K562 (cell line): ENCODE measurements around the gene SLC29A3. TPM values are rescaled to one million over a fixed set of nuclear protein-coding genes. Genes with fewer than 3 reads are reported as not detected.

Source experiments
- FOXM1 ChIP-seq, 2 experiments: fragments of 450-650 bp in 1 of 2; sonication (generic) in 1 of 2; formaldehyde crosslinking in 1 of 2; IDR thresholded peaks; 2 replicates each; pipeline versions ENCODE4 v1.6.1 to v1.9.0; 2017 to 2022; ENCODE audit warnings: low read depth in 2 of 2, mild to moderate bottlenecking in 2 of 2, missing genetic modification reagents in 1 of 2, moderate library complexity in 1 of 2
- GABPB2 ChIP-seq: fragments of 250-450 bp; sonication (Bioruptor Pico); conservative IDR thresholded peaks from 2 replicates; pipeline ENCODE4 v1.5.1; 2021; ENCODE audit warnings: mild to moderate bottlenecking
- GATAD2B ChIP-seq: fragments of 450-650 bp; IDR thresholded peaks from 2 replicates; pipeline ENCODE4 v1.6.1; 2017; ENCODE audit warnings: mild to moderate bottlenecking, borderline replicate concordance
- NR2C2 ChIP-seq, 2 experiments: fragments of 200-800 bp in 1 of 2; sonication (Bioruptor generic) in 1 of 2; sonication (generic) in 1 of 2; formaldehyde crosslinking in 1 of 2; IDR thresholded peaks; 2 replicates each; pipeline versions ENCODE4 v1.6.1 to v1.8.0; 2016 to 2022; ENCODE audit warnings: mild to moderate bottlenecking in 1 of 2, missing compliant biosample characterization in 1 of 2, missing genetic modification characterization in 1 of 2, missing genetic modification reagents in 1 of 2
- RAD21 ChIP-seq, 2 experiments: fragments of 250-450 bp in 1 of 2; fragments of 450-650 bp in 1 of 2; sonication (Bioruptor Pico) in 1 of 2; formaldehyde crosslinking in 1 of 2; IDR thresholded peaks in 1 of 2; conservative IDR thresholded peaks in 1 of 2; 2 replicates each; pipeline versions ENCODE4 v1.4.0 to v1.8.0; 2020 to 2022; ENCODE audit warnings: mild to moderate bottlenecking in 2 of 2, moderate library complexity in 1 of 2
- RBM15 ChIP-seq: fragments of 200-400 bp; formaldehyde crosslinking; IDR thresholded peaks from 2 replicates; pipeline ENCODE4 v1.6.1; 2018; ENCODE audit warnings: mild to moderate bottlenecking, low read length, moderate library complexity; ENCODE audit not compliant: insufficient read depth
- ZNF551 ChIP-seq: fragments of 250-450 bp; sonication (Bioruptor Pico); IDR thresholded peaks from 2 replicates; pipeline ENCODE4 v1.5.0; 2021; ENCODE audit warnings: mild to moderate bottlenecking, moderate library complexity
- ZNF830 ChIP-seq: fragments of 250-450 bp; sonication (Bioruptor Pico); IDR thresholded peaks from 2 replicates; pipeline ENCODE4 v1.5.0; 2021; ENCODE audit warnings: mild to moderate bottlenecking
- polyA plus RNA-seq, 8 experiments: library from polyadenylated mRNA; depleted of rRNA in 4 of 8; stranded (reverse) in 5 of 8; unstranded in 3 of 8; fragments of >200 nt; fragmentation: Nextera tagmentation in 2 of 8; fragmentation: Illumina TruSeq in 1 of 8; extraction: Ambion mirVana in 2 of 8; extraction: Trizol in 1 of 8; gene quantifications; 2 replicates each; pipeline versions ENCODE4 v1.2.1 to v1.2.3, GENCODE V29; 2011 to 2014; ENCODE audit warnings: inconsistent platforms in 1 of 8, missing spikeins in 1 of 8
- total RNA-seq, 7 experiments: library from RNA; depleted of rRNA in 6 of 7; stranded (reverse); fragments of >200 nt in 6 of 7; fragmentation: Illumina TruSeq in 2 of 7; extraction: Trizol in 2 of 7; gene quantifications; 2 replicates each; pipeline versions ENCODE4 v1.2.1 to v1.2.3, GENCODE V29; 2011 to 2021; ENCODE audit warnings: low replicate concordance in 1 of 7
- TF ChIP-seq, protein P1 (sequence below): sonication (generic); formaldehyde crosslinking; IDR thresholded peaks from 2 replicates; pipeline ENCODE4 v1.8.1; 2023; ENCODE audit warnings: mild to moderate bottlenecking, missing genetic modification reagents
- TF ChIP-seq, protein P2 (sequence below): fragments of 450-650 bp; IDR thresholded peaks from 2 replicates; pipeline ENCODE4 v1.6.1; 2016; ENCODE audit warnings: mild to moderate bottlenecking, moderate library complexity

SLC29A3 gene
- total and polyA plus RNA-seq, 9 of the 15 experiments (the other 6 are each of a cell fraction or from before 2014, with no cell fraction given): 2.1 to 10.7 (median 4.6) TPM

DNA sequence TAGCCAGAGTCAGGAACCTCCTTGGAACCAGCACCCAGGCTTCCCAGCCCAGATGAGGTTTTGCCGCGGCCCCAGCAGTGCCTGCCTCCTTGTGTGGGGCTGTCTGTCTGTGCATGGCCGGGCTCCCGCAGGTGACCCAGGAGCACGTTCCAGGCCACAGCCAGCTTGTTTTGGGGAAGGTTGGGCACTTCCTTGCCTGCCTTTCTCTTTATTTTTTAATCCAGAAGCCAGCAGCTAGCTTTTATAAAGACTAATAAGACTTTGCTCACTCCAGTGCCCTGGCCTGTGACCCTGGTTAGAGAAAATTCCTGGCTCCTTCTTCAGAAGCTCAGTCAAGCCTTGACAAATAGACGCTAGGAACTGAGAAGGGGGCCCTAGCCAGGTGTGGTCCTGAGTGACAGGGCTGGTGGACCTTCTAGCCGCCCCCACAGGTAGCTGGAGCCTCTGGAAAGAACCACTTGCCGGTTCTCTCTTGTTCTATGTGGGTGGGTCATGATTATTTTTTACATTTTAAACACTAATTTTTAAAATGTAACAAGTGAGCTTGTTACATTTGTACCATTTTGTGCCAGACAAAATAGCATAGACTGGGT lies 837 bp downstream of the SLC29A3 start (continued):
- TF ChIP-seq, protein P1, sequence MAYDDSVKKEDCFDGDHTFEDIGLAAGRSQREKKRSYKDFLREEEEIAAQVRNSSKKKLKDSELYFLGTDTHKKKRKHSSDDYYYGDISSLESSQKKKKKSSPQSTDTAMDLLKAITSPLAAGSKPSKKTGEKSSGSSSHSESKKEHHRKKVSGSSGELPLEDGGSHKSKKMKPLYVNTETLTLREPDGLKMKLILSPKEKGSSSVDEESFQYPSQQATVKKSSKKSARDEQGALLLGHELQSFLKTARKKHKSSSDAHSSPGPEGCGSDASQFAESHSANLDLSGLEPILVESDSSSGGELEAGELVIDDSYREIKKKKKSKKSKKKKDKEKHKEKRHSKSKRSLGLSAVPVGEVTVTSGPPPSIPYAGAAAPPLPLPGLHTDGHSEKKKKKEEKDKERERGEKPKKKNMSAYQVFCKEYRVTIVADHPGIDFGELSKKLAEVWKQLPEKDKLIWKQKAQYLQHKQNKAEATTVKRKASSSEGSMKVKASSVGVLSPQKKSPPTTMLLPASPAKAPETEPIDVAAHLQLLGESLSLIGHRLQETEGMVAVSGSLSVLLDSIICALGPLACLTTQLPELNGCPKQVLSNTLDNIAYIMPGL (CRISPR knock-in tag): no peak
- no peak for TF ChIP-seq RBM15
- TF ChIP-seq FOXM1 (IDR thresholded peaks at IDR 0.05; ENCODE audit: low read depth): no peak
- TF ChIP-seq FOXM1 (CRISPR knock-in tag; IDR thresholded peaks at IDR 0.05; ENCODE audit: low read depth): no peak
- TF ChIP-seq GABPB2 (CRISPR knock-in tag): no peak
- TF ChIP-seq ZNF551: no peak
- TF ChIP-seq, protein P2, sequence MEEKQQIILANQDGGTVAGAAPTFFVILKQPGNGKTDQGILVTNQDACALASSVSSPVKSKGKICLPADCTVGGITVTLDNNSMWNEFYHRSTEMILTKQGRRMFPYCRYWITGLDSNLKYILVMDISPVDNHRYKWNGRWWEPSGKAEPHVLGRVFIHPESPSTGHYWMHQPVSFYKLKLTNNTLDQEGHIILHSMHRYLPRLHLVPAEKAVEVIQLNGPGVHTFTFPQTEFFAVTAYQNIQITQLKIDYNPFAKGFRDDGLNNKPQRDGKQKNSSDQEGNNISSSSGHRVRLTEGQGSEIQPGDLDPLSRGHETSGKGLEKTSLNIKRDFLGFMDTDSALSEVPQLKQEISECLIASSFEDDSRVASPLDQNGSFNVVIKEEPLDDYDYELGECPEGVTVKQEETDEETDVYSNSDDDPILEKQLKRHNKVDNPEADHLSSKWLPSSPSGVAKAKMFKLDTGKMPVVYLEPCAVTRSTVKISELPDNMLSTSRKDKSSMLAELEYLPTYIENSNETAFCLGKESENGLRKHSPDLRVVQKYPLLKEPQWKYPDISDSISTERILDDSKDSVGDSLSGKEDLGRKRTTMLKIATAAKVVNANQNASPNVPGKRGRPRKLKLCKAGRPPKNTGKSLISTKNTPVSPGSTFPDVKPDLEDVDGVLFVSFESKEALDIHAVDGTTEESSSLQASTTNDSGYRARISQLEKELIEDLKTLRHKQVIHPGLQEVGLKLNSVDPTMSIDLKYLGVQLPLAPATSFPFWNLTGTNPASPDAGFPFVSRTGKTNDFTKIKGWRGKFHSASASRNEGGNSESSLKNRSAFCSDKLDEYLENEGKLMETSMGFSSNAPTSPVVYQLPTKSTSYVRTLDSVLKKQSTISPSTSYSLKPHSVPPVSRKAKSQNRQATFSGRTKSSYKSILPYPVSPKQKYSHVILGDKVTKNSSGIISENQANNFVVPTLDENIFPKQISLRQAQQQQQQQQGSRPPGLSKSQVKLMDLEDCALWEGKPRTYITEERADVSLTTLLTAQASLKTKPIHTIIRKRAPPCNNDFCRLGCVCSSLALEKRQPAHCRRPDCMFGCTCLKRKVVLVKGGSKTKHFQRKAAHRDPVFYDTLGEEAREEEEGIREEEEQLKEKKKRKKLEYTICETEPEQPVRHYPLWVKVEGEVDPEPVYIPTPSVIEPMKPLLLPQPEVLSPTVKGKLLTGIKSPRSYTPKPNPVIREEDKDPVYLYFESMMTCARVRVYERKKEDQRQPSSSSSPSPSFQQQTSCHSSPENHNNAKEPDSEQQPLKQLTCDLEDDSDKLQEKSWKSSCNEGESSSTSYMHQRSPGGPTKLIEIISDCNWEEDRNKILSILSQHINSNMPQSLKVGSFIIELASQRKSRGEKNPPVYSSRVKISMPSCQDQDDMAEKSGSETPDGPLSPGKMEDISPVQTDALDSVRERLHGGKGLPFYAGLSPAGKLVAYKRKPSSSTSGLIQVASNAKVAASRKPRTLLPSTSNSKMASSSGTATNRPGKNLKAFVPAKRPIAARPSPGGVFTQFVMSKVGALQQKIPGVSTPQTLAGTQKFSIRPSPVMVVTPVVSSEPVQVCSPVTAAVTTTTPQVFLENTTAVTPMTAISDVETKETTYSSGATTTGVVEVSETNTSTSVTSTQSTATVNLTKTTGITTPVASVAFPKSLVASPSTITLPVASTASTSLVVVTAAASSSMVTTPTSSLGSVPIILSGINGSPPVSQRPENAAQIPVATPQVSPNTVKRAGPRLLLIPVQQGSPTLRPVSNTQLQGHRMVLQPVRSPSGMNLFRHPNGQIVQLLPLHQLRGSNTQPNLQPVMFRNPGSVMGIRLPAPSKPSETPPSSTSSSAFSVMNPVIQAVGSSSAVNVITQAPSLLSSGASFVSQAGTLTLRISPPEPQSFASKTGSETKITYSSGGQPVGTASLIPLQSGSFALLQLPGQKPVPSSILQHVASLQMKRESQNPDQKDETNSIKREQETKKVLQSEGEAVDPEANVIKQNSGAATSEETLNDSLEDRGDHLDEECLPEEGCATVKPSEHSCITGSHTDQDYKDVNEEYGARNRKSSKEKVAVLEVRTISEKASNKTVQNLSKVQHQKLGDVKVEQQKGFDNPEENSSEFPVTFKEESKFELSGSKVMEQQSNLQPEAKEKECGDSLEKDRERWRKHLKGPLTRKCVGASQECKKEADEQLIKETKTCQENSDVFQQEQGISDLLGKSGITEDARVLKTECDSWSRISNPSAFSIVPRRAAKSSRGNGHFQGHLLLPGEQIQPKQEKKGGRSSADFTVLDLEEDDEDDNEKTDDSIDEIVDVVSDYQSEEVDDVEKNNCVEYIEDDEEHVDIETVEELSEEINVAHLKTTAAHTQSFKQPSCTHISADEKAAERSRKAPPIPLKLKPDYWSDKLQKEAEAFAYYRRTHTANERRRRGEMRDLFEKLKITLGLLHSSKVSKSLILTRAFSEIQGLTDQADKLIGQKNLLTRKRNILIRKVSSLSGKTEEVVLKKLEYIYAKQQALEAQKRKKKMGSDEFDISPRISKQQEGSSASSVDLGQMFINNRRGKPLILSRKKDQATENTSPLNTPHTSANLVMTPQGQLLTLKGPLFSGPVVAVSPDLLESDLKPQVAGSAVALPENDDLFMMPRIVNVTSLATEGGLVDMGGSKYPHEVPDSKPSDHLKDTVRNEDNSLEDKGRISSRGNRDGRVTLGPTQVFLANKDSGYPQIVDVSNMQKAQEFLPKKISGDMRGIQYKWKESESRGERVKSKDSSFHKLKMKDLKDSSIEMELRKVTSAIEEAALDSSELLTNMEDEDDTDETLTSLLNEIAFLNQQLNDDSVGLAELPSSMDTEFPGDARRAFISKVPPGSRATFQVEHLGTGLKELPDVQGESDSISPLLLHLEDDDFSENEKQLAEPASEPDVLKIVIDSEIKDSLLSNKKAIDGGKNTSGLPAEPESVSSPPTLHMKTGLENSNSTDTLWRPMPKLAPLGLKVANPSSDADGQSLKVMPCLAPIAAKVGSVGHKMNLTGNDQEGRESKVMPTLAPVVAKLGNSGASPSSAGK: peak; percentile 72
- no peak for TF ChIP-seq ZNF830 (CRISPR knock-in tag)
- no peak for TF ChIP-seq GATAD2B
- TF ChIP-seq NR2C2 (CRISPR knock-in tag; IDR thresholded peaks at IDR 0.05): no peak
- no peak for TF ChIP-seq NR2C2 (tag; IDR thresholded peaks at IDR 0.05)
- no peak for TF ChIP-seq RAD21 (CRISPR knock-in tag; conservative IDR thresholded peaks at IDR 0.05 in 1 of 2, IDR thresholded peaks at IDR 0.05 in 1 of 2)
